ENCODE measurements around the gene SLC25A18.
A peak's percentile ranks its signal among the peaks of the same experiment; 100 is the strongest.

The SLC25A18 gene

GRCh38 chr22:17537155-17537554 lies 26.1 kb upstream of the SLC25A18 start:
- Histone ChIP-seq H3K27ac (peak overlapping the region in 1 of 2 donors; percentile 68), H3K4me3 (no peak overlapping the region)
- no peak for DNase-seq (ENCODE audit: low spot score)
- no peak for TF ChIP-seq CTCF (IDR thresholded peaks at IDR 0.05)

GRCh38 chr22:17540481-17540880 lies 22.8 kb upstream of the SLC25A18 start:
- H3K4me3 ChIP-seq: no peak overlapping the region
- H3K27ac ChIP-seq: no peak overlapping the region
- no peak for DNase-seq (ENCODE audit: low spot score)
- TF ChIP-seq CTCF (IDR thresholded peaks at IDR 0.05): no peak

GRCh38 chr22:17541476-17541875 lies 21.8 kb upstream of the SLC25A18 start:
- no peak for TF ChIP-seq CTCF (IDR thresholded peaks at IDR 0.05)
- DNase-seq (ENCODE audit: low spot score): no peak
- Histone ChIP-seq H3K27ac (no peak overlapping the region), H3K4me3 (no peak overlapping the region)

GRCh38 chr22:17542452-17542851 lies 20.8 kb upstream of the SLC25A18 start:
- H3K4me3 ChIP-seq: no peak overlapping the region
- no peak for TF ChIP-seq CTCF (IDR thresholded peaks at IDR 0.05)
- no peak for DNase-seq (ENCODE audit: low spot score)
- H3K27ac ChIP-seq: no peak overlapping the region

GRCh38 chr22:17548010-17548755 lies 15.1 kb upstream of the SLC25A18 start:
- DNase-seq (ENCODE audit: low spot score): no peak
- no peak for TF ChIP-seq CTCF (IDR thresholded peaks at IDR 0.05)

GRCh38 chr22:17548756-17549035 lies 14.6 kb upstream of the SLC25A18 start:
- no peak for DNase-seq (ENCODE audit: low spot score)
- H3K4me3 ChIP-seq: no peak overlapping the region
- H3K27ac ChIP-seq: no peak overlapping the region
- TF ChIP-seq CTCF (IDR thresholded peaks at IDR 0.05): no peak

More at GRCh38 chr22:17548010-17548755, 15.1 kb upstream of the SLC25A18 start:
- Histone ChIP-seq H3K27ac (no peak overlapping the region), H3K4me3 (no peak overlapping the region)

GRCh38 chr22:17549183-17549582 lies 14.1 kb upstream of the SLC25A18 start:
- no peak for DNase-seq (ENCODE audit: low spot score)
- TF ChIP-seq CTCF (IDR thresholded peaks at IDR 0.05): no peak
- no peak overlapping the region for H3K27ac ChIP-seq
- H3K4me3 ChIP-seq: no peak overlapping the region
